HepG2 (cell line): ENCODE data around the gene GDAP1L1. TPM values are rescaled to one million over a fixed set of nuclear protein-coding genes. Genes with fewer than 3 reads are reported as not detected.

Experiments
- AHR ChIP-seq: IDR thresholded peaks from 2 replicates; pipeline ENCODE4 v1.6.1; 2018; ENCODE audit warnings: missing genetic modification reagents, missing compliant biosample characterization
- CREM ChIP-seq, 2 experiments: sonication (generic) in 1 of 2; formaldehyde crosslinking in 1 of 2; IDR thresholded peaks; 2 replicates each; pipeline versions ENCODE4 v1.4.0 to v1.6.1; 2016 to 2020; ENCODE audit warnings: antibody characterized with exemption in 1 of 2, mild to moderate bottlenecking in 1 of 2, missing genetic modification reagents in 1 of 2
- GATAD2A ChIP-seq: IDR thresholded peaks from 2 replicates; pipeline ENCODE4 v1.6.1; 2016
- HOXA3 ChIP-seq: sonication (generic); formaldehyde crosslinking; IDR thresholded peaks from 2 replicates; pipeline ENCODE4 v1.5.0; 2020; ENCODE audit warnings: missing genetic modification reagents
- MTA1 ChIP-seq: sonication (generic); formaldehyde crosslinking; IDR thresholded peaks from 2 replicates; pipeline ENCODE4 v1.4.0; 2020; ENCODE audit warnings: missing genetic modification reagents, mild to moderate bottlenecking, borderline replicate concordance
- PRPF4 ChIP-seq: fragments of 200-400 bp; formaldehyde crosslinking; IDR thresholded peaks from 2 replicates; pipeline ENCODE4 v1.6.1; 2016; ENCODE audit warnings: low read length, low read depth; ENCODE audit not compliant: poor library complexity, severe bottlenecking
- RELA ChIP-seq: sonication (generic); formaldehyde crosslinking; IDR thresholded peaks from 2 replicates; pipeline ENCODE4 v1.4.0; 2020; ENCODE audit warnings: missing genetic modification reagents
- SIN3A ChIP-seq: IDR thresholded peaks from 2 replicates; pipeline ENCODE4 v1.6.1; 2011; ENCODE audit warnings: low read depth, mild to moderate bottlenecking, control low read depth, low read length, borderline replicate concordance
- SNAPC4 ChIP-seq: sonication (generic); formaldehyde crosslinking; IDR thresholded peaks from 2 replicates; pipeline ENCODE4 v1.4.0; 2020; ENCODE audit warnings: mild to moderate bottlenecking, missing genetic modification reagents
- TCF7 ChIP-seq: sonication (generic); IDR thresholded peaks from 2 replicates; pipeline ENCODE4 v1.6.1; 2016; ENCODE audit warnings: antibody characterized with exemption, low read depth
- TCF7L2 ChIP-seq: IDR thresholded peaks from 2 replicates; pipeline ENCODE4 v1.6.1; 2011; ENCODE audit warnings: mild to moderate bottlenecking, low read depth, low read length, moderate library complexity
- ZBTB38 ChIP-seq: sonication (generic); formaldehyde crosslinking; IDR thresholded peaks from 2 replicates; pipeline ENCODE4 v1.5.1; 2020; ENCODE audit warnings: mild to moderate bottlenecking, missing genetic modification reagents
- ZFP36L1 ChIP-seq: sonication (generic); formaldehyde crosslinking; IDR thresholded peaks from 2 replicates; pipeline ENCODE4 v1.8.0; 2022; ENCODE audit warnings: mild to moderate bottlenecking, missing genetic modification reagents, moderate library complexity
- ZHX1 ChIP-seq: sonication (generic); formaldehyde crosslinking; IDR thresholded peaks from 2 replicates; pipeline ENCODE4 v1.8.1; 2022; ENCODE audit warnings: low read depth, mild to moderate bottlenecking, missing genetic modification reagents
- ZNF101 ChIP-seq: sonication (generic); formaldehyde crosslinking; IDR thresholded peaks from 2 replicates; pipeline ENCODE4 v1.4.0; 2020; ENCODE audit warnings: mild to moderate bottlenecking, low read depth, missing genetic modification reagents, borderline replicate concordance
- ZNF580 ChIP-seq: IDR thresholded peaks from 2 replicates; pipeline ENCODE4 v1.6.1; 2016; ENCODE audit warnings: low read depth, borderline replicate concordance
- ZNF713 ChIP-seq: sonication (generic); formaldehyde crosslinking; IDR thresholded peaks from 2 replicates; pipeline ENCODE4 v1.4.0; 2020; ENCODE audit warnings: mild to moderate bottlenecking, missing genetic modification reagents
- ZNF75D ChIP-seq: sonication (generic); formaldehyde crosslinking; IDR thresholded peaks from 2 replicates; pipeline ENCODE4 v1.8.1; 2023; ENCODE audit warnings: missing genetic modification reagents, mild to moderate bottlenecking, borderline replicate concordance
- ZNF776 ChIP-seq: sonication (generic); formaldehyde crosslinking; IDR thresholded peaks from 2 replicates; pipeline ENCODE4 v1.4.0; 2020; ENCODE audit warnings: mild to moderate bottlenecking, missing genetic modification reagents
- polyA plus RNA-seq, 8 experiments: library from polyadenylated mRNA; depleted of rRNA in 3 of 8; stranded (reverse) in 7 of 8; unstranded in 1 of 8; fragments of >200 nt; fragmentation: Illumina TruSeq in 4 of 8; extraction: Trizol in 4 of 8; gene quantifications; 2 replicates each; pipeline versions ENCODE4 v1.2.1 to v1.2.3, GENCODE V29; 2011 to 2016; ENCODE audit warnings: low read depth in 4 of 8, missing spikeins in 1 of 8, mixed read lengths in 1 of 8; ENCODE audit not compliant: insufficient read depth in 1 of 8
- total RNA-seq, 5 experiments: library from RNA; depleted of rRNA; stranded (reverse); fragments of >200 nt; fragmentation: Illumina TruSeq; extraction: Trizol; gene quantifications; 2 replicates each; pipeline ENCODE4 v1.2.3, GENCODE V29; 2016; ENCODE audit warnings: low read depth in 1 of 5
- TF ChIP-seq, protein P1 (sequence below): sonication (generic); formaldehyde crosslinking; IDR thresholded peaks from 2 replicates; pipeline ENCODE4 v1.5.1; 2020; ENCODE audit warnings: missing genetic modification reagents, mild to moderate bottlenecking, borderline replicate concordance

Gene GDAP1L1
- total and polyA plus RNA-seq, 2 of the 13 experiments (the other 11 are each of a cell fraction or from before 2014, with no cell fraction given), result 0.04 TPM; not detected in 1

DNA sequence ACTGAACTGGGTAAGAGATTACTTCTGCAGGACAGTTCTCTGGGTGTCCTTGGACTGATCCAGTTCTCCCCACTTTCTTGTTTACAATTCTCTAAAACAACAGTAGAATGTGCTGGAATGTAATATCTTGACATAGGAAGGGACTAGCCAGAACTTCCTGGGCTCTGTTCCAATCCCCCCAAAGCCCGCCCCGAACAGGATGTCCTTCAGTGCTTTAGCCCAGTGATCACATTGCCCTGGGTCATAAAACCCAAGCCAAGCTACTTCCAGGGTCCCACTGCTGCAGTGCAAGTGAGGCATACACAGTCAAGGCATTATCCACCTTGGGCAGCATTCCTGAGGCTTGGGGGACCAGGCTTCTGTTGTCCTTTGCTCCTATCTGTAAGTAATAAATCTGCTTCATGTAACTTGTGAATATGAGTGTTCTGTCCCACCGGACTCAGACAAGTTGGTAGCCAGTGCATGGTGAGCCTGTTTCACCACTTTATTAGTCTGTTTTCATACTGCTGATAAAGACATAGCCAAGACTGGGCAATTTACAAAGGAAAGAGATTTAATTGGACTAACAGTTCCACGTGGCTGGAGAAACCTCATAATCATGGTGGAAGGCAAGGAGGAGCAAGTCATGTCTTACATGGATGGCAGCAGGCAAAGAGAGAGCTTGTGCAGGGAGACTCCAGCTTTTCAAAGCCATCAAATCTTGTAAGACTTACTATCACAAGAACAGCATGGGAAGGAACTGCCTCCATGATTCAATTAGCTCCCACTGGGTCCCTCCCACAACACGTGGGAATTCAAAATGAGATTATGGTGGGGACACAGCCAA lies 40.4 kb downstream of the GDAP1L1 start (continued):
- no peak for TF ChIP-seq CREM (IDR thresholded peaks at IDR 0.05)
- TF ChIP-seq CREM (CRISPR knock-in tag; IDR thresholded peaks at IDR 0.05), result no peak
- no peak for TF ChIP-seq TCF7
- TF ChIP-seq AHR (CRISPR knock-in tag), result no peak
- TF ChIP-seq, protein P1, sequence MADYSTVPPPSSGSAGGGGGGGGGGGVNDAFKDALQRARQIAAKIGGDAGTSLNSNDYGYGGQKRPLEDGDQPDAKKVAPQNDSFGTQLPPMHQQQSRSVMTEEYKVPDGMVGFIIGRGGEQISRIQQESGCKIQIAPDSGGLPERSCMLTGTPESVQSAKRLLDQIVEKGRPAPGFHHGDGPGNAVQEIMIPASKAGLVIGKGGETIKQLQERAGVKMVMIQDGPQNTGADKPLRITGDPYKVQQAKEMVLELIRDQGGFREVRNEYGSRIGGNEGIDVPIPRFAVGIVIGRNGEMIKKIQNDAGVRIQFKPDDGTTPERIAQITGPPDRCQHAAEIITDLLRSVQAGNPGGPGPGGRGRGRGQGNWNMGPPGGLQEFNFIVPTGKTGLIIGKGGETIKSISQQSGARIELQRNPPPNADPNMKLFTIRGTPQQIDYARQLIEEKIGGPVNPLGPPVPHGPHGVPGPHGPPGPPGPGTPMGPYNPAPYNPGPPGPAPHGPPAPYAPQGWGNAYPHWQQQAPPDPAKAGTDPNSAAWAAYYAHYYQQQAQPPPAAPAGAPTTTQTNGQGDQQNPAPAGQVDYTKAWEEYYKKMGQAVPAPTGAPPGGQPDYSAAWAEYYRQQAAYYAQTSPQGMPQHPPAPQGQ (CRISPR knock-in tag), result no peak
- no peak for TF ChIP-seq ZNF776
- TF ChIP-seq ZNF75D, result no peak
- TF ChIP-seq GATAD2A (CRISPR knock-in tag), result peak; percentile 72
- no peak for TF ChIP-seq TCF7L2
- TF ChIP-seq HOXA3 (CRISPR knock-in tag), result no peak
- no peak for TF ChIP-seq ZNF713 (CRISPR knock-in tag)
- no peak for TF ChIP-seq ZBTB38
- no peak for TF ChIP-seq SIN3A
- TF ChIP-seq MTA1 (CRISPR knock-in tag), result no peak
- TF ChIP-seq PRPF4, result no peak
- TF ChIP-seq ZNF580, result no peak
- no peak for TF ChIP-seq ZFP36L1 (CRISPR knock-in tag)
- no peak for TF ChIP-seq SNAPC4 (CRISPR knock-in tag)
- TF ChIP-seq ZNF101 (CRISPR knock-in tag), result no peak
- TF ChIP-seq RELA (CRISPR knock-in tag), result no peak
- no peak for TF ChIP-seq ZHX1 (CRISPR knock-in tag)
